Renal pelvis (tissue), 12 donors: ENCODE results near the gene METRNL. TPM values are rescaled to one million over a fixed set of nuclear protein-coding genes. Genes with fewer than 3 reads are reported as not detected.
"Not testable (repeated sequence)": the region's sequence is repeated elsewhere in the genome, so short reads cannot be mapped to it uniquely, and the experiment has no call there.

ENCODE experiments used
- DNase-seq: peaks from one replicate; pipeline ENCODE4 v3.0.0-alpha.2; 2013
- long read RNA-seq, 16 experiments: transcript quantifications; one replicate each; lab custom pipeline, GENCODE V29; 2026
- polyA plus RNA-seq, 3 donors: library from polyadenylated mRNA; unstranded; fragments of 120-200 nt; gene quantifications; one replicate each; pipeline ENCODE4 v1.2.1, GENCODE V29; 2013; ENCODE audit not compliant: insufficient read length in 3 of 3

The METRNL gene, protein sequence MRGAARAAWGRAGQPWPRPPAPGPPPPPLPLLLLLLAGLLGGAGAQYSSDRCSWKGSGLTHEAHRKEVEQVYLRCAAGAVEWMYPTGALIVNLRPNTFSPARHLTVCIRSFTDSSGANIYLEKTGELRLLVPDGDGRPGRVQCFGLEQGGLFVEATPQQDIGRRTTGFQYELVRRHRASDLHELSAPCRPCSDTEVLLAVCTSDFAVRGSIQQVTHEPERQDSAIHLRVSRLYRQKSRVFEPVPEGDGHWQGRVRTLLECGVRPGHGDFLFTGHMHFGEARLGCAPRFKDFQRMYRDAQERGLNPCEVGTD
- 10 to 100 TPM; 63.9 to 69.5 (median 69.4) TPM for polyA plus RNA-seq
- long read RNA-seq, donor 1, transcript METRNL-201 (4 exons, 1,605 nt), result major isoform, 24 of 27 reads
- long read RNA-seq, donor 1, partial matches to known transcripts, result 0 of 27 reads
- long read RNA-seq, donor 1, other reads (novel, unspliced or antisense), result 0 of 27 reads
- long read RNA-seq, donor 2, transcript METRNL-203 (3 exons, 1,900 nt), result minor isoform, 6 of 45 reads
- long read RNA-seq, donor 2, transcript METRNL-201 (4 exons, 1,605 nt), result major isoform, 39 of 45 reads
- long read RNA-seq, donor 2, partial matches to known transcripts, result 0 of 45 reads
- long read RNA-seq, donor 2, other reads (novel, unspliced or antisense), result 0 of 45 reads
- long read RNA-seq, donor 3, transcript METRNL-201 (4 exons, 1,605 nt), result major isoform, 35 of 44 reads
- long read RNA-seq, donor 3, partial matches to known transcripts, result 7 of 44 reads
- long read RNA-seq, donor 3, other reads (novel, unspliced or antisense), result 0 of 44 reads
- long read RNA-seq, donor 4, transcript METRNL-203 (3 exons, 1,900 nt), result minor isoform, 9 of 52 reads
- long read RNA-seq, donor 4, transcript METRNL-201 (4 exons, 1,605 nt), result major isoform, 43 of 52 reads
- long read RNA-seq, donor 4, partial matches to known transcripts, result 0 of 52 reads
- long read RNA-seq, donor 4, other reads (novel, unspliced or antisense), result 0 of 52 reads
- long read RNA-seq, donor 5, transcript METRNL-201 (4 exons, 1,605 nt), result major isoform, 13 of 16 reads
- long read RNA-seq, donor 5, partial matches to known transcripts, result 0 of 16 reads
- long read RNA-seq, donor 5, other reads (novel, unspliced or antisense), result 0 of 16 reads
- long read RNA-seq, donor 6, transcript METRNL-203 (3 exons, 1,900 nt), result minor isoform, 10 of 43 reads
- long read RNA-seq, donor 6, transcript METRNL-201 (4 exons, 1,605 nt), result major isoform, 25 of 43 reads
- long read RNA-seq, donor 6, partial matches to known transcripts, result 8 of 43 reads
- long read RNA-seq, donor 6, other reads (novel, unspliced or antisense), result 0 of 43 reads
- long read RNA-seq, donor 7, transcript METRNL-201 (4 exons, 1,605 nt), result major isoform, 49 of 55 reads
- long read RNA-seq, donor 7, transcript METRNL-203 (3 exons, 1,900 nt), result minor isoform, 5 of 55 reads
- long read RNA-seq, donor 7, partial matches to known transcripts, result 0 of 55 reads
- long read RNA-seq, donor 7, other reads (novel, unspliced or antisense), result 0 of 55 reads
- long read RNA-seq, donor 8, transcript METRNL-201 (4 exons, 1,605 nt), result major isoform, 6 of 6 reads
- long read RNA-seq, donor 8, partial matches to known transcripts, result 0 of 6 reads
- long read RNA-seq, donor 8, other reads (novel, unspliced or antisense), result 0 of 6 reads
- long read RNA-seq, donor 9, transcript METRNL-203 (3 exons, 1,900 nt), result minor isoform, 7 of 46 reads
- long read RNA-seq, donor 9, transcript METRNL-201 (4 exons, 1,605 nt), result major isoform, 30 of 46 reads
- long read RNA-seq, donor 9, partial matches to known transcripts, result 8 of 46 reads
- long read RNA-seq, donor 9, other reads (novel, unspliced or antisense), result 0 of 46 reads
- long read RNA-seq, donor 10, transcript METRNL-201 (4 exons, 1,605 nt), result major isoform, 30 of 35 reads
- long read RNA-seq, donor 10, partial matches to known transcripts, result 0 of 35 reads
- long read RNA-seq, donor 10, other reads (novel, unspliced or antisense), result 0 of 35 reads
- long read RNA-seq, donor 11, transcript METRNL-201 (4 exons, 1,605 nt), result major isoform, 15 of 18 reads
- long read RNA-seq, donor 11, partial matches to known transcripts, result 0 of 18 reads
- long read RNA-seq, donor 11, other reads (novel, unspliced or antisense), result 0 of 18 reads
- long read RNA-seq, donor 12, transcript METRNL-201 (4 exons, 1,605 nt), result major isoform, 54 of 61 reads
- long read RNA-seq, donor 12, transcript METRNL-203 (3 exons, 1,900 nt), result minor isoform, 6 of 61 reads
- long read RNA-seq, donor 12, partial matches to known transcripts, result 0 of 61 reads
- long read RNA-seq, donor 12, other reads (novel, unspliced or antisense), result 0 of 61 reads
- long read RNA-seq, donor 13, transcript METRNL-201 (4 exons, 1,605 nt), result major isoform, 14 of 18 reads
- long read RNA-seq, donor 13, partial matches to known transcripts, result 0 of 18 reads
- long read RNA-seq, donor 13, other reads (novel, unspliced or antisense), result 0 of 18 reads
- long read RNA-seq, donor 14, result 0 reads
- long read RNA-seq, donor 15, result 0 reads
- long read RNA-seq, donor 16, transcript METRNL-201 (4 exons, 1,605 nt), result major isoform, 32 of 49 reads
- long read RNA-seq, donor 16, transcript METRNL-203 (3 exons, 1,900 nt), result minor isoform, 8 of 49 reads
- long read RNA-seq, donor 16, partial matches to known transcripts, result 9 of 49 reads
- long read RNA-seq, donor 16, other reads (novel, unspliced or antisense), result 0 of 49 reads

DNA sequence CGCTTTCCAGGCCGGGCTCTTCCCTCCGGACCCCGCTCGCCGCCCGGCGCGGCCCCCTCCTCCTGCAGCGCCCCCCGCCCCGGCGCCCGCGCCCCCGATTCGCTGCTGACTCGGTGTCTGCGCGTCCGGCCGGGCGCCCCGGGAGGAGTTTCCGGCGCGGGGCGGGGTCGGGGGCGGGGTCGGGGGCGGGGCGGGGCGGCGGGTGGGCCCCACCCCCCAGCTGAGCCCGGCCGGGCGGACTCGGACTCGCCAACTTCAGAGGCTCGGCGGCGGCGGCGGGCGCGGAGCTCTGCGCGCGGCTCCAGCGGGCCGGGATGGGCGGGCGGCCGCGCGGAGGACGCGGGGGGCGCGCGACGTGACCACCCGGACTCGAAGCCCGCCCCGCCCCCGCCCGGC is at the start of gene METRNL:
TSS of gene METRNL (plus strand) at position 258 of the 396 bp plus-strand sequence. CDS start 207 bp downstream, outside the sequence.
- no peak for DNase-seq

GRCh38 chr17:83030432-83030831 is 49.0 kb upstream of the METRNL start:
- no peak for DNase-seq

DNA sequence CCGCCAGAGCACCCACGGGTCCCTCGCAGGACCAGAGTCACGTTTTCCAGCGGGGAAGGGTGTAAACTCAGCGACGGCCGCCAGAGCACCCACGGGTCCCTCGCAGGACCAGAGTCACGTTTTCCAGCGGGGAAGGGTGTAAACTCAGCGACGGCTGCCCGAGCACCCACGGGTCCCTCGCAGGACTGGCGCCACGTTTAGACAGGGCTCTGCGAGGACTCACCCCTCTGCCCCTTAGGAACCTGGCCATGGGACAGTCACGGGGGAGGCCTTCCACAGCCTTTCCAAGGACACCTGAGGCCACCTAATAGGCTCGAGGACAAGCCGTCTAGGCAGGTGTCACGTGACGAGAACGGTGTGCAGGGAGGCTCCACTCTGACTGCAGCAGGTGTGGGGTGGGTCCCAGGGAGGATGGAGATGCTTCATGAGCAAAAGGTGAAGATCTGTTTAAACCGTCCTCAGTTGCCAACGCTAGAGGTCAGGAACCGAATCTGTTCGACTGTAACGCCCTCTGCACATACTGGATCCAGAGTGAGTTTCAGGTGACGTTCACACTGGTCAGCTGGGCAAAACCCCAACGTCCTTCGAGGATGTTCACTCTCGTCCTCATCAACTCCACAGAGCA is 48.0 kb upstream of the METRNL start:
- no peak for DNase-seq

DNA sequence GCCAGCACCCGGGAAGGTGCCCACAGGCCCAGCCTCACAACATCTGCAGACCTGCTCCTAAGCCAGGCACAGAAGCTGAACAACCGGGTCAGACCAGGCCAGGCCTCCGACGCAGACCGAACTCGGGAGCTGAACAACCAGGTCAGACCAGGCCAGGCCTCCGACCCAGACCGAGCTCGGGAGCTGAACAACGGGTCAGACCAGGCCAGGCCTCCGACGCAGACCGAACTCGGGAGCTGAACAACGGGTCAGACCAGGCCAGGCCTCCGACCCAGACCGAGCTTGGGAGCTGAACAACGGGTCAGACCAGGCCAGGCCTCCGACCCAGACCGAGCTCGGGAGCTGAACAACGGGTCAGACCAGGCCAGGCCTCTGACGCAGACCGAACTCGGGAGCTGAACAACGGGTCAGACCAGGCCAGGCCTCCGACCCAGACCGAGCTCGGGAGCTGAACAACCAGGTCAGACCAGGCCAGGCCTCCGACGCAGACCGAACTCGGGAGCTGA is 47.4 kb upstream of the METRNL start:
- DNase-seq, result not testable (repeated sequence)

DNA sequence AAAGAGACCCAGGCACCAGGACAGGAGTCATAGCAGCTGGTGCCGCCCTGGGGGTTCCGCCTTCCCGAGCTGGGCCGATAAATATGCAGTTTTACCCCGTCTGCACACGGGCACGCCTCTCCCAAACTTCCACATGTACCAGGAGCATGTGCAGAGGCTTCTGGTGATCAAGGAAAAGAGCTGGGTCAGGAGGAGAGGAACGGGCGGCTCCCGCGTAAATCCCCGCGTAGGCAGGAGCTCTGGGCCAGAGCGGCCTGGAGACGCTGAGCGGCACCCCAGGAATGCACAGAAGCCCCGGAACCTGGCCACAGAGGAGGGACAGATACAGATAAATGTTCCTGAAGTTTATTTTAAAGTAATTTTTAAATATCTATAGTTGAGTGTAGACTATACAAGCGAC is 46.6 kb upstream of the METRNL start:
- DNase-seq, result no peak

DNA sequence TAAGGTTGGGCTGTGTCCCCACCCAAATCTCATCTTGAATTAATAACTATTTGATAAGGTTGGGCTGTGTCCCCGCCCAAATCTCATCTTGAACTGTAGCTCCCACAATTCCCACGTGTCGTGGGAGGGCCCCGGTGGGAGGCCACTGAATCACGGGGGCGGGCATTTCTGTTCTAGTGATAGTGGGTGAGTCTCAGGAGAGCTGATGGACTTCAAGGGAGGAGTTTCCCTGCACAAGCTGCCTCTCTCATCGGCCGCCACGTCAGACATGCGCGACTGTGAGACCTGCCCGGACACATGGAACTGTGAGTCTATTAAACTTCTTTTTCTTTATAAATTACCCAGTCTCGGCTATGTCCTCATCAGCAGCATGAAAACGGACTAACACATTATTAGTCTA is 44.9 kb upstream of the METRNL start:
- no peak for DNase-seq

DNA sequence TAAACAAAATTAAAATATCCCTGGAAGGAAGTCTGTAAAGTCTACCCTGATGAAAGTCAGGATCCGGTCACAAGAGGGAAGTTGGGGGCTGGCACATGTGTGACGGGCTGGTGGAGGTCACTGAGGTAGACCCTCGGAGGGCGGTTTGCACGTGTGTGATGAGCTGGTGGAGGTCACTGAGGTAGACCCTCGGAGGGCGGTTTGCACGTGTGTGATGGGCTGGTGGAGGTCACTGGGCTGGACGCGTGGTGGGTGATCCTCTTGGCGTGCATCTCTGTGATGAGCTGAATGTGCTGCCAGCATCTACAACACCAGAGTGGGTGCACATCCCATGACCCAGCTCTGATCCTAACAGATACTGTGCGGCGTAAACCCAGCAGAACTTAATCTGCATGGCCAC is 43.7 kb upstream of the METRNL start:
- no peak for DNase-seq

- DNase-seq, result no peak
Measured at GRCh38 chr17:83036193-83036592, 43.2 kb upstream of the METRNL start.

DNA sequence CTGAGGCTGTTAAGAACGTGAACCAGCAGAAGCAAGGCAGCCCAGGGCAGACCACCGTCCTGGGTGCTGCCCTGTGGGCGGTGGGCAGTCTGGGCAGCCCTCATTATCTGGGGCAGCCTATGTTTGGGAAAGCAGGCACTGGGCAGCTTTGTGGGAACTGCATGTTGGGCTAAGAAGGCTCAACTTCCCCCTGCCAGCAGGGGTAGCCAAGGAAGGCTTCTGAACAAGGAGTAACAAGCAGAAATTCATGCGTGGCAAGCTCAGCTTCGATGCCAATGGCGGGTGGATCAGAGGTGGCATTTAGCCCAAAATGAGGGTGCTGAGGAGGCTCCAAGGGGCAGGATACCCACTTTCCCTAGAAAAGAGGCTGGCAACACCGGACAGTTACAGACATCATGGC is 42.7 kb upstream of the METRNL start:
- no peak for DNase-seq

GRCh38 chr17:83037084-83037873 is 42.1 kb upstream of the METRNL start:
- no peak for DNase-seq

GRCh38 chr17:83037874-83038165 is 41.6 kb upstream of the METRNL start:
- DNase-seq, result no peak

GRCh38 chr17:83038983-83039382 is 40.4 kb upstream of the METRNL start:
- DNase-seq, result not testable (repeated sequence)

DNA sequence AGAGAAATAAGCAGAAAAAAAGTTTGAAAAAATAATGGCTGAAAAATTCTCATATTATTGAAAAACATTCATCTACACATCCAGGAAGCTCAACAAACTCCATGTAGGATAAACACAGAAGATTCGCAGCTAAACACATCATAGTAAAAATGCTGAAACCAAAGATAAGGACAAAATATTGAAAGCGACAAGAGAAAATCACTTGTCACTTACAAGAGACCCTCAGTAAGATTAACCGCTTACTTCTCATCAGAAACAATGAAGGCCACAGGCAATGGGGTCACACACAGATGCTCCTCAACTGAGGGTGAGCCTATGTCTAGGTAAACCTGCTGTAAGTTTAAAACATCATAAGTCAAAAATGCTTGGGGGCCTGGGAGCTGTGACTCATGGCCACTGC is 38.1 kb upstream of the METRNL start:
- no peak for DNase-seq

DNA sequence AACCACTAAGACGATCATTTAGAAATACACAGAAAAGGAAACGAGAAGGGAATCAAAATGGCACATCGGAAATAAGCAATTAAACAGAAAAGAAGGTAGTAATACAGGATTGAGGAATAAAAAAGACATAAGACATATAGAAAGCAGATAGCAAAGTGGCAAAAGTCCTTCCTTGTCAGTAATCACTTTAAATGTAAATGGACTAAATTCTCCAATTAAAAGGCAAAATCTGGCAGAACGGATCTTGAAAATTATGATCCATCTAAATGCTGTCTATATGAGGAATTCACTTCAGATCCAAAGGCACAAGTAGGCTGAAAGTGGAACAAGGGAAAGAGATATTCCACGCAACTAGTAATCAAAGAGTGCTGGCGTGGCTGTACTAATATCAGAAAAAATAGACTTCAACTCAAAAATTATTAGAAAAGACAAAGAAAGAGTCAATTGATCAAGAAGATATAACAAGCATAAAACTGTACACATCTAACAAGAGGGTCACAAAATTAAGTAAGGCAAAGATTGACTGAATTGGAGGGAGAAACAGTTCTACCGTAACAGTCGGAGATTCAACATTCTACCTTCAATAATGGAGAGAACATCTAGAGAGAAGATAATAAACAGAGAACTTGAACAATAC is 36.8 kb upstream of the METRNL start:
- no peak for DNase-seq

DNA sequence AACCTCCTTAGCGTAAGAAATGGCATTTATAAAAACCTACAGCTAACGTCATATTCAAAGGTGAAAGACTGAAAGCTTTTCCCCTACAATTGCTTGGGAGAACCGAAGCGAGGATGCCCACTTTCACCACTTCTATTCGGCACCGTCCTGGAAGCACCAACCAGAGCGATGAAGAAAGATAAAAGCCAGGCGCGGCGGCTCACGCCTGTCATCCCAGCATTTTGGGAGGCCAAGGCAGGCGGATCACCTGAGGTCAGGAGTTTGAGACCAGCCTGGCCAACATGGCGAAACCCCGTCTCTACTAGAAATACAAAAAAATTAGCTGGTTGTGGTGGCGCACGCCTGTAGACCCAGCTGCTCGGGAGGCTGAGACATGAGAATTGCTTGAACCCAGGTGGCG is 34.9 kb upstream of the METRNL start:
- DNase-seq, result not testable (repeated sequence)

GRCh38 chr17:83046448-83047181 is 32.8 kb upstream of the METRNL start:
- DNase-seq, result no peak
